Epithelial cell of alveolus of lung (primary cell): ENCODE data around the gene DDTL. TPM values are rescaled to one million over a fixed set of nuclear protein-coding genes. Genes with fewer than 3 reads are reported as not detected.

Source experiments
- total RNA-seq: library from RNA; depleted of rRNA; stranded (reverse); fragments of >200 nt; gene quantifications from 2 replicates; pipeline ENCODE4 v1.2.1, GENCODE V29; 2015

Gene DDTL
- total RNA-seq: 0.26 and 2.6 TPM in 2 replicates

DNA sequence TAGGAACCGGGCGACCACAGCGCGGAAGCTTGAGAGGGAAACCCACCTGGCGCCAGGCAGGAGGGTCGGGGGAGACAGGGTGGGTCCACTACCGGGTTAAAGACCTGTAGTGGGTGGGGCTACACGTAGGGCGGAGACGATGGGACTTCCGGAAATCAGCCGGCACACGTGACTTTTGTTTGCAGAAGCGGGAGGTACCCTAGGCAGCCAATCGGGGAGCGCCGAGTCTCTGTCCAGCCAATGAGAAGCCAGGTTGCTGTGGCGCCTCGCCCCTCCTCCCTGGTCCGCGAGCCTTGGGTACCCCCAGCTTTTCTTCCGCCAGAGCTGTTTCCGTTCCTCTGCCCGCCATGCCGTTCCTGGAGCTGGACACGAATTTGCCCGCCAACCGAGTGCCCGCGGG is at the start of gene DDTL:
TSS of gene DDTL (plus strand) at position 321 of the 400 bp plus-strand sequence. CDS start at position 348, 27 bp downstream.

DNA sequence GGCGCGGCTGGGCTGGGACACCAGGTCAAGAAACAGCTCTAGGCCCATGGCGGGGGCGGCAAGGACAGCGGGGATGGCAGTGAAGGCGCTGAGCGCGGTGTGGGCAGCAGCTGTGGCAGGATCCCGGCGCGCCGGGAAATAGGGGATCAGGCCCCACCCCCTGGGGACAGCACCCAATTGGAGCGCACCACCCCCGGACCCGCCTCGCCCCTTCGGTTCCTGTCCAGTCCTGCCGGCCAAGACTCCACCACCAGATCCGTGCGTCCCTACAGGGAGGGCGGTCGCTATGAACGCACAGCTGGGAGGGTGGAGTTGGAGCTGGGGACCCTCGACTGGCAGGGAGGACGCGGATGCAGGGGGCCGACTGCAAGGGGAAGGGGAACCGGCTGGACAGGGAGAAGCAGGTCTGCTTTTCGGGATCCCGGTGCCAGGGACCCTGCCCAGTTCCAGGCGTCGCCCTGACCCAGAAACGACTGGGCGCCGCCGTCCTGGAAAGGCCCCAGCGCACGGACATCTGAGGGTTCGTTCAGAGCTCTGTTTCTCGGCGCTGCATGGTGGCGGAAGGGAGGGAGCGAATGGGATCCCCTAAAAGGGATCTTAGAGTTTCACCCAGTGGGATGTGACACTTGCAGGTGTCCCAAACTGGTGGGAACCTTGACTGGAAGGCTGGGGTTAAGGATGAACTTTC is 5.5 kb upstream of the DDTL start, which contains the start of gene GSTT2B:
TSS of gene GSTT2B (minus strand) at position 112 of the 688 bp plus-strand sequence. CDS start at position 48, 64 bp downstream.

DNA sequence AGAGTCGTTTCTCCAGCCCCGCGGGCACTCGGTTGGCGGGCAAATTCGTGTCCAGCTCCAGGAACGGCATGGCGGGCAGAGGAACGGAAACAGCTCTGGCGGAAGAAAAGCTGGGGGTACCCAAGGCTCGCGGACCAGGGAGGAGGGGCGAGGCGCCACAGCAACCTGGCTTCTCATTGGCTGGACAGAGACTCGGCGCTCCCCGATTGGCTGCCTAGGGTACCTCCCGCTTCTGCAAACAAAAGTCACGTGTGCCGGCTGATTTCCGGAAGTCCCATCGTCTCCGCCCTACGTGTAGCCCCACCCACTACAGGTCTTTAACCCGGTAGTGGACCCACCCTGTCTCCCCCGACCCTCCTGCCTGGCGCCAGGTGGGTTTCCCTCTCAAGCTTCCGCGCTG is 7.7 kb downstream of the DDTL start, which contains the start of gene DDT:
TSS of gene DDT (minus strand) at position 97 of the 400 bp plus-strand sequence. CDS start at position 70, 27 bp downstream.

DNA sequence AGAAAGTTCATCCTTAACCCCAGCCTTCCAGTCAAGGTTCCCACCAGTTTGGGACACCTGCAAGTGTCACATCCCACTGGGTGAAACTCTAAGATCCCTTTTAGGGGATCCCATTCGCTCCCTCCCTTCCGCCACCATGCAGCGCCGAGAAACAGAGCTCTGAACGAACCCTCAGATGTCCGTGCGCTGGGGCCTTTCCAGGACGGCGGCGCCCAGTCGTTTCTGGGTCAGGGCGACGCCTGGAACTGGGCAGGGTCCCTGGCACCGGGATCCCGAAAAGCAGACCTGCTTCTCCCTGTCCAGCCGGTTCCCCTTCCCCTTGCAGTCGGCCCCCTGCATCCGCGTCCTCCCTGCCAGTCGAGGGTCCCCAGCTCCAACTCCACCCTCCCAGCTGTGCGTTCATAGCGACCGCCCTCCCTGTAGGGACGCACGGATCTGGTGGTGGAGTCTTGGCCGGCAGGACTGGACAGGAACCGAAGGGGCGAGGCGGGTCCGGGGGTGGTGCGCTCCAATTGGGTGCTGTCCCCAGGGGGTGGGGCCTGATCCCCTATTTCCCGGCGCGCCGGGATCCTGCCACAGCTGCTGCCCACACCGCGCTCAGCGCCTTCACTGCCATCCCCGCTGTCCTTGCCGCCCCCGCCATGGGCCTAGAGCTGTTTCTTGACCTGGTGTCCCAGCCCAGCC is 13.0 kb downstream of the DDTL start, which contains the start of gene GSTT2:
TSS of gene GSTT2 (plus strand) at position 578 of the 684 bp plus-strand sequence.

DNA sequence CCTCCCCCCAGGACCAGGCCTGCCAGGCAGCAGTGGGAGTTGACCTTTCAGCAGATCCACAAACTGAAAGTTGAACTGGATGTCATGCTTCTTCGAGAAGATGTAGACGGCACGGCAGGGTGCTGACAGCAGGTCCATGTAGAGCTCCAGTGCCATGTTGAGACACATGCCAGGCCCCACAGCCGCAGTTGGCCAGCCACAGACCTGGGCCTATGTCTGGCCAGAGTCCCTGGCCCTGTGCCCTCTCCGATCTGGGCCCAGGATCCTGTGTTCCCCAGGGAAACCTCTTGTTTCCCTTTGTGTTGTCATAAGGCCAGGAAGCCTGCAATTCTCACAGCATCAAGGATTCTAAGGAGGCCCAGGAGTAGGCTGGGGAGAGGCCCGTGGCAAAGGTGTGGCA is 38.5 kb downstream of the DDTL start, which contains the start of gene GSTT4:
TSS of gene GSTT4 (minus strand) at position 253 of the 400 bp plus-strand sequence. CDS start at position 156, 97 bp downstream.

Other genes starting within 250 kb of the DDTL start
- gene ZNF70, start 215.8 kb upstream of the DDTL start, total RNA-seq: 3.4 and 4.5 TPM in 2 replicates
- not detected in 2 replicates for gene VPREB3, start 212.5 kb upstream of the DDTL start, total RNA-seq
- 0.08 and 0.52 TPM in 2 replicates for gene C22orf15, start 203.9 kb upstream of the DDTL start, total RNA-seq
- 15.6 and 16.9 TPM in 2 replicates for gene CHCHD10, start 198.9 kb upstream of the DDTL start, total RNA-seq
- gene MMP11, start 194.0 kb upstream of the DDTL start, total RNA-seq: 10.9 and 14.0 TPM in 2 replicates
- gene SMARCB1, start 179.9 kb upstream of the DDTL start, total RNA-seq: 85.3 and 104 TPM in 2 replicates
- 6.9 TPM in 1 of 2 replicates, not detected in the other for gene DERL3, start 127.9 kb upstream of the DDTL start, total RNA-seq
- gene SLC2A11, start 109.0 kb upstream of the DDTL start, total RNA-seq: 6.1 and 10.7 TPM in 2 replicates
- gene MIF, start 72.5 kb upstream of the DDTL start, total RNA-seq: 871 and 1,287 TPM in 2 replicates
- gene GSTT2B, start 5.7 kb upstream of the DDTL start, total RNA-seq: 17.1 and 36.6 TPM in 2 replicates
- 135 and 140 TPM in 2 replicates for gene DDT, start 7.6 kb downstream of the DDTL start, total RNA-seq
- 0.13 TPM in 1 of 2 replicates, not detected in the other for gene GSTT2, start 13.2 kb downstream of the DDTL start, total RNA-seq
- not detected in 2 replicates for gene GSTT4, start 38.6 kb downstream of the DDTL start, total RNA-seq
- 25.2 and 37.4 TPM in 2 replicates for gene CABIN1, start 44.4 kb downstream of the DDTL start, total RNA-seq
- 8.9 and 9.1 TPM in 2 replicates for gene SUSD2, start 214.6 kb downstream of the DDTL start, total RNA-seq